Stimulated activated CD8-positive, alpha-beta memory T cell treated with anti-CD3 and anti-CD28 coated beads, Interleukin-15, amount 100 ng/mL, for 48 hours (primary cell): ENCODE measurements around the gene ZKSCAN8.

Experiments used
- DNase-seq, 2 donors: peaks; one replicate each; pipeline ENCODE4 v3.0.0-alpha.2; 2020; ENCODE audit warnings: low read depth in 2 of 2

Gene ZKSCAN8

GRCh38 chr6:28139860-28140543 lies 1.7 kb upstream of the ZKSCAN8 start:
- no peak for DNase-seq

- no peak for DNase-seq
Measured at GRCh38 chr6:28140616-28141015, 1.1 kb upstream of the ZKSCAN8 start.

- DNase-seq: no peak
Measured at GRCh38 chr6:28142446-28142845, 763 bp downstream of the ZKSCAN8 start.

GRCh38 chr6:28145231-28145630 lies 3.5 kb downstream of the ZKSCAN8 start:
- no peak for DNase-seq

- no peak for DNase-seq
Measured at GRCh38 chr6:28152531-28152930, 10.8 kb downstream of the ZKSCAN8 start.

GRCh38 chr6:28153546-28153945 lies 11.9 kb downstream of the ZKSCAN8 start:
- no peak for DNase-seq

DNA sequence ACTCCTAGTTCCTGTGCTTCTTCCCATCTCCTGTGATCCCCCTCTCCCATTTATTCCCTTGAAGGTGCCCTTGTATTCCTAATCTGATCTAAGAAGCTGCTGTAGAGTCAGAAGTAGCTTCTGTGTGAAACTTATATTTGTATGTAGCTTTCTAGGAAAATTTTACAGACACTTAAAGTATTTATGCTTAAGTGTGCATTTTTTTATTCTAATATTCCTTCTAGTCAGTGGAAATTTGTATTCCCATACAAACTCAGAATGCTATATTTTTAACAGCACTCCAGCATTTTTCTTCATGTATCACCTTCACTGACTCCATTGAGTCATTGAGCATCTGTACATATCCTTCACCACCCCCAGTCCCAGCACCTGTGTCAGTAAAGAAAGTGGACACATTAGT lies 12.7 kb downstream of the ZKSCAN8 start:
- DNase-seq: no peak

DNA sequence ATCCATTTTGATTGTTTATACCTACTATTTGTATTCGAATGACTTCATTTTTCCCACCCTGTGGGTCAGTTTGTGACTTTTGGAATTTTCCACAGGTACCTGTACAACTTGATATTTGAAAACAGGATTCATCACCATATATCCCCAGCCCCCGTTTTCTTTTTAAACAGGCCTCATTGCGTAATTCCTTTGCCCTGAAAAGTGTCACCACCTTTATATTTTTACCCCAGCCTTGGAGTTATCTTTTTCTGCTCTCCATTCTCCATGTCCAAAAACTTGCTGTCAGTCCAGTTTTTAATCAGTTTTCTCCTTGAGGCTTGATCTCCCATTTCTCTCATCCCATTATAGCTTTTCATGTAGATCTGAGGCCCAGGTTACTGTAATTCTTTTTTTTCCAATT lies 16.6 kb downstream of the ZKSCAN8 start:
- DNase-seq: no peak

DNA sequence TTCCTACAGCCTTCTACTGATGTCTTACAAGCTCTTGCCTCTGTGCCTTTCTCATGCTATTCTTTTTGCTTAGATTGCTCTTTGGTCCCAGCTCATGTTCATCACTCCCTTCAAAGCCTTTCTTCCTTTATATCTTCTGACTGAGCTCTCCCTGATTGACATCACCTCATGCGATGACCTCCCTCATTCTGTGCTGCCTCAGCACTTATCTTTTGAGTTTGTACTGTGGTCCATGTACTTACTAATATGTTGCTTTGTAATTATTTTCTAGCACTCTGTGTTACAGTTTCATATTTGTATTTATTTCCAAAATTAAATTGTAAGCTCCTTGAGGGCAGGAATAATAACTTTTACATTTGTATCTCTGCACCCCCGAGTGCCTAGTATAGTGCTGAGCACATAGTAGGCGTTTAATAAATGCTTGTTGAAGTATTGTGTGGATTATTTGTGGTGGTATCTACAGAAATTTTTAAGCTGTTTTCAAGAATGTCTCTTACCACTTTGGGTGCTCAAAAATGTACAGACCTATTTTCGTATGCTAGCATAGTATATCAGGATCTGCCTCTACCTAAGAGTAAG lies 17.4 kb downstream of the ZKSCAN8 start:
- no peak for DNase-seq

DNA sequence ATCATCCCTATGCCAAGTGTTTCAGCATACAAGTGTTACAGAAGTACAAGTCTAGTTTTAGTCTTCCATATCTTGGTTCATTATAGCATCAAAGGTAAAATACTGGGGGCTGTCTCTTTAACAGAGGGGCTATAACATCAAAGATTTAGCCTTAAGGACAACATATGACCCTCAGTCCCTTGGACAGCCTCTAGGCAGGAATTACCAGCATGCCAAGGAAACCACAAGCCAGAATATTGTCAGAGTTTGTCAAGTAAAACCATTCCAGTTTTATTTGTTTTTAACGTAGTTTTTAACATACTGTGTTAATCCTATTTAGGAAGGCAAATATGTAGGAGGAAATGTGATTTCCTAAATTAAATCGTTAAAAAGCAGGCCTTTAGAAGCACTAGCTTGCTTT lies 18.6 kb downstream of the ZKSCAN8 start:
- DNase-seq: no peak

GRCh38 chr6:28161410-28162079 lies 19.9 kb downstream of the ZKSCAN8 start:
- peak; percentile 79 to 82 for DNase-seq

- no peak for DNase-seq
Measured at GRCh38 chr6:28165563-28165962, 23.9 kb downstream of the ZKSCAN8 start.

GRCh38 chr6:28167068-28167467 lies 25.4 kb downstream of the ZKSCAN8 start:
- no peak for DNase-seq

DNA sequence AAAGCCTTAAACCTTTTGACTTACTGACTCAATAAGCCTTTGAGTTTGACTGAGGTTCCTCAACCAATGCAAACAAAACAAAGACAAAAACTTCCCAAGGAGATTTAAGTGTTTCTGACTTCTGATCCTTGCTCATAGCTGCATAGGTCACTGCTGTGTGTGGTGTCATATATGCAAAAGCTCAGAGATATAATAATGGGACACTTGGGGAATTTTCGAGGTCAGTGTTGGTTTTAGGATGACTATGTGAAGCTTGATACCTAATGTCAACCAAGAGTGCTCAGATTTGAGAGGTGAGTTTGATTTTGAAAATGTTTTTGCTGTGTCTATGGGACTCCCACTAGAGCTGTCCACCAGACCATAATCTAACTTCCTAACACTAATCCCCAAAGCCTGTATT lies 26.2 kb downstream of the ZKSCAN8 start:
- DNase-seq: no peak

GRCh38 chr6:28171271-28171670 lies 29.6 kb downstream of the ZKSCAN8 start:
- no peak for DNase-seq

- no peak for DNase-seq
Measured at GRCh38 chr6:28172006-28172405, 30.3 kb downstream of the ZKSCAN8 start.

DNA sequence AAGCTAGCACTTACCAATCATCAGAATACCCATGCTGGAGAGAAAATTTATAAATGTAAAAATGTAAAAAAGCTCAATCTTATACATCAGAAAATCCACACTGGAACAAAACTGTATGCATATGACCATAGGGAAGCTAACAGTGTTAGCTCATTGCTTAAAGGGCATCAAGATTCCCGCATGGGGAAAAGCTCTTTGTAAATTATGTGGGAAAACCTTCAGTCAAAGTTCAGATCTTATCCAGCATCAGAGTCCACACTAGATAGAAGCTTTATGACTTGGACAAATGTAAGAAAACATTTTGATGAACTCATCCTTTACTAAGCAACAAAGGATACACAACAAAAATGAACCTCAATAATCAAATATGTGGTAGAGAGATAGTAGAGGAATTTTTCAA lies 34.7 kb downstream of the ZKSCAN8 start:
- no peak for DNase-seq

DNA sequence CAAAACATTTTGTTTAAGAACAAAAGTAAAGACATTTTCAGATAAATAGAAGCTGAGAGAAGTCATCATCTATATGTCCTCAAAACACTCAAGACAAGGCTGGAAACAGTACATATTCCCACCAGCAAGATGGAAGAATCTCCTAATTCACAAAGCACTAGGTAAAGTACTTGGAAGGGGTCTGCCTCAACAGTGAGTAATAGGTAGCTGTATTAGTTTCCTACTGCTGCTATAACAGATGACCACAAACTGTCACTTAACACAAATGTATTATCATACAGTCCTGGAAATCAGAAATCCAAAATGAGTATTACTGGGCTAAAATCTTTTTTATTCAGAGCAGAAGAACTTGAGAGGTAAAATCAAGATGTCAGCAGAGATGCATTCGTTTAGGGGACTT lies 40.6 kb downstream of the ZKSCAN8 start:
- DNase-seq: no peak

DNA sequence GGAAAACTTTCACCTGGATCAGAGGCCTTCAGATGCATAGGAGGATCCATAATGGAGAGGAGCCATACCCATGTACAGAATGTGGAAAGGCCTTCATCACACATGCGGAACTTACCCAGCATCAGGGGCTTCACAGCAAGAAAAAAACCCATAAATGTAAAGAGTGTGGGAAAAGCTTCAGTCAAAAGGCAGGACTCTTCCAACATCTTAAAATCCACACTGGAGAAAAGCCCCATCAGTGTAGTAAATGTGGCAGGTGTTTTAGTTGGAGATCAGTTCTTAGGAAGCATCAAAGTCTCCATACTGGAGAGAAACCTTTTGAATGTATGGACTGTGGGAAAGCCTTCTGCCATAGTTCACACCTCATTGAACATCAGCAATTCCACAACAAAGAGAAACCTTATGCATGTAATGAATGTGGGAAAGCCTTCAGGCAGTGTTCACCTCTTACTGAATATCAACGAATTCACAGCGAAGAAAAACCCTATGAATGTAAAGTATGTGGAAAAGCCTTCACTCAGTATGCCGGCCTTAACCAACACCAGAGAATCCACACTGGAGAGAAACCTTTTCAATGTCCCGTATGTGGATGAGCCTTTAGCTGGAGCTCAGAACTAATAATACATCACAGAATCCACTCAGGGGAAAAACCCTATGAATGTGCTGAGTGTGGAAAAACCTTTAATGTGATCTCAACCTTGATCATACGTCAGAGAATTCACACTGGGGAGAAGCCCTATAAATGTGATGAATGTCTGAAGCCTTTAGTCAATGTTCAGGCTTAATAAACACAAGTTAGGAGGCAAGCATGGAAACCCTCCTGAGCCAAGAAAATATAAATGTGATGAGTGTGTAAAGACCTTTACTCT lies 46.7 kb downstream of the ZKSCAN8 start:
- no peak for DNase-seq

DNA sequence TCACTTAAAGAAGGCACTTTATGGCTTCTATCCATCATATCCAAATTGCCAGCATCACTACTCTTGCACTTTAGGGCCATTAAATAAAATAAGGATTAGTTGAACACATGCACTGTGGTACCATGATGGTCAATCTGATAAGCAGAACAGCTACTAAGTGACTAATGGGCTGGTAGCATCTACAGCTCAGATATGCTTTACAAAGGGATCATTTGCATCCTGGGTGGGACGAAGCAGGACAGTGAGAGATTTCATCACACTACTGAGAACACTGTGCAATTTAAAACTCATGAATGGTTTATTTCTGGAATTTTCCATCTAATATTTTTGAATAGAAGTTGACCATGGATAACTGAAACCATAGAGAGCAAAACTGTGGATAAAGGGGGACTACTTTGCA lies 58.3 kb downstream of the ZKSCAN8 start:
- no peak for DNase-seq

DNA sequence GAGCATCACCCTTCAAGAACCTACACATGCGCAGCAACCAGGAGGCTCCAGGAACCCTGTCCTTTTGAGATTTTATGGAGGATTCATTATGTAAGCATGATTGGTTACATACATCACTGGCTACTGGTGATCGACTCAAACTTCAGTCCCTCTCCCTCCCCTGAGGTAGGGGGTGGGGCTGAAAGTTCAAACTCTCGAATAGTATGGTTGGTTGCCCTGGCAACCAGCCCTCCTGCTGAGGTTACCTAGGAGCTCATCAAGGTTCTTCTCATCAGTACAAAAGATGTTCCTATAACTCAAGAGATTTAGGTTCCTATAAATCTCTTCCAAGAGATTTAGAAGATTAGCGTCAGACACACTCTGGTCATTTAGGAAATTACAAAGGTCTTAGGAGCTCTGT lies 61.5 kb downstream of the ZKSCAN8 start:
- DNase-seq: no peak

DNA sequence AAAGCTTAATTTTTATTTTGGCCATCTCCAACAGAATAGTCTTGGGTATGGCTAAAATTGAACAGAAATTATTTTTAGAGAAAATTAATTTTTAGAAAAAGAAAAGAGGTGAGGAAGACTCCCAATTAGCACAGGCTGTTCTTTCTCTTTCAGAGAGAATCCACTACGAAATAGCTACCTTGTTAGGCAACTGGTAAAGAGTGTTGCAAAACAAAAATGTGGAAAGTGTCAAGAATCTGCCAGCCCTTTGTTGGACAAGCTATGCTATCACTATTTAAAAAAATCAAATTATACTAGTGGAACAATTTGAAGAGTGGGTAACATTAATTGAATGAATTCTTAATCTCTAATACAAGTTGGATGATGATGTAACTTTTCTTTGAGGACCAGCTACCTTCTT lies 64.2 kb downstream of the ZKSCAN8 start:
- no peak for DNase-seq
